Measurements from ENCODE around the gene HPCA.

HPCA gene

GRCh38 chr1:32858136-32858535, 28.2 kb upstream of the HPCA start:
- H3K4me2 ChIP-seq = no peak overlapping the region
- H3K27me3 ChIP-seq (ENCODE audit: insufficient read depth, low read depth) = no peaks in the 10 kb centered on the region
- no peaks in the 10 kb centered on the region for H3K36me3 ChIP-seq (ENCODE audit: insufficient read depth)
- no peak overlapping the region for H3K9ac ChIP-seq
- no peaks in the 10 kb centered on the region for H4K20me1 ChIP-seq (ENCODE audit: insufficient read depth)
- H3K4me3 ChIP-seq (IDR thresholded peaks at IDR 0.05; ENCODE audit: insufficient read depth, low read depth, low read length) = no peak overlapping the region
- H2AFZ ChIP-seq (ENCODE audit: low read depth) = no peak overlapping the region
- no peaks in the 10 kb centered on the region for H3K79me2 ChIP-seq (ENCODE audit: insufficient read depth, low read depth)
- H3K27ac ChIP-seq = no peak overlapping the region
- H3K4me1 ChIP-seq (ENCODE audit: low read depth, poor library complexity, severe bottlenecking) = no peaks in the 10 kb centered on the region
- TF ChIP-seq CTCF (conservative IDR thresholded peaks at IDR 0.05; ENCODE audit: low read depth, low read length) = no peak

DNA sequence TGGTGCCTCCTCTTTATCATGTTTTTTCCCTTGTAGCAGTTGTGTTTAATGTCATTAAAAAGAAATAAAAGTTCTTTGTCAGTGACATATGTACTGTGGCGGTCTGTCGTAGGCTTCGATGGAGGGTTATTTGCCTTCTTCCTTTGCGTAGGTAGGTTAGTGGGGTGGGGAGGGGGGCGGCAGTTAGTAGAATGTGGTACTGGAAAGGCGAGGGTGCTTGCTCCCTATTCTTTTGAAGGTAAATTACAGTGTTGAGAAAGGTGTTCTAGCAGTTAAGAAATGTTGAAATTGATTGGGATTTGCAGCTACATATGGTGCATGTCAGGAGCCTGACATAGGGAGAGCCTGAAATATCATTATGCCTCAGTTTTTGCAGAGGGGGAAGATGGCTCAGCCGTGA, 27.5 kb upstream of the HPCA start:
- TF ChIP-seq CTCF (conservative IDR thresholded peaks at IDR 0.05; ENCODE audit: low read depth, low read length) = no peak
- H2AFZ ChIP-seq (ENCODE audit: low read depth) = no peak overlapping the region
- no peak overlapping the region for H3K4me2 ChIP-seq
- H3K4me1 ChIP-seq (ENCODE audit: low read depth, poor library complexity, severe bottlenecking) = no peaks in the 10 kb centered on the region
- no peak overlapping the region for H3K9ac ChIP-seq
- no peaks in the 10 kb centered on the region for H3K27me3 ChIP-seq (ENCODE audit: insufficient read depth, low read depth)
- no peak overlapping the region for H3K4me3 ChIP-seq (IDR thresholded peaks at IDR 0.05; ENCODE audit: insufficient read depth, low read depth, low read length)
- no peaks in the 10 kb centered on the region for H3K36me3 ChIP-seq (ENCODE audit: insufficient read depth)
- H3K27ac ChIP-seq = no peak overlapping the region
- no peaks in the 10 kb centered on the region for H4K20me1 ChIP-seq (ENCODE audit: insufficient read depth)
- H3K79me2 ChIP-seq (ENCODE audit: insufficient read depth, low read depth) = no peaks in the 10 kb centered on the region

- no peak for TF ChIP-seq CTCF (conservative IDR thresholded peaks at IDR 0.05; ENCODE audit: low read depth, low read length)
- Histone ChIP-seq H3K4me3 (IDR thresholded peaks at IDR 0.05; ENCODE audit: insufficient read depth, low read depth, low read length) (no peak overlapping the region), H3K9ac (no peak overlapping the region), H3K27me3 (ENCODE audit: insufficient read depth, low read depth) (no peaks in the 10 kb centered on the region), H3K4me1 (ENCODE audit: low read depth, poor library complexity, severe bottlenecking) (no peaks in the 10 kb centered on the region), H4K20me1 (ENCODE audit: insufficient read depth) (no peaks in the 10 kb centered on the region), H3K27ac (no peak overlapping the region), H2AFZ (ENCODE audit: low read depth) (no peak overlapping the region), H3K4me2 (no peak overlapping the region), H3K79me2 (ENCODE audit: insufficient read depth, low read depth) (no peaks in the 10 kb centered on the region), H3K36me3 (ENCODE audit: insufficient read depth) (no peaks in the 10 kb centered on the region)
Measured at GRCh38 chr1:32859915-32860314, 26.4 kb upstream of the HPCA start.

DNA sequence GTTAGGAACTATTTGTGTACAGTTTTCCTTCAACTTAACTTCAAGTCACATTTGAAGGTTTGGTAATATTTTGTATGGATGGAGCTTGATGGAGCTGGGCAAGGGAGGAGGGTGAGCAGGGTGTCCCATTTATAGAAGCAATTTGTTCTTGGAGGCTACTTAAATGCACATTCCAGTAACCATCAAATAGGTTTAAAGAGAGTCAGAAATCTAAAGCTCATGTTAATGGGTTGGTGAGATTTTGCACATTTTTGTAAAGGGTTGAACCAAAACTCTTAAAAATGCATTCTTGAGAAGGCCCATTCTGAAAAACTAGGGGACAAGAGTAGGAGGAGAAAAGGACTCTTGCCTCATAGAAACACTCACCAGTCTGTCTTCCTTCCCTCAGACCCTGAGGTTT, 25.7 kb upstream of the HPCA start:
- TF ChIP-seq CTCF (conservative IDR thresholded peaks at IDR 0.05; ENCODE audit: low read depth, low read length) = no peak

More for the DNA sequence above, 25.7 kb upstream of the HPCA start:
- H3K4me3 ChIP-seq (IDR thresholded peaks at IDR 0.05; ENCODE audit: insufficient read depth, low read depth, low read length) = no peak overlapping the region
- no peak overlapping the region for H2AFZ ChIP-seq (ENCODE audit: low read depth)
- no peaks in the 10 kb centered on the region for H3K27me3 ChIP-seq (ENCODE audit: insufficient read depth, low read depth)
- no peaks in the 10 kb centered on the region for H4K20me1 ChIP-seq (ENCODE audit: insufficient read depth)
- no peaks in the 10 kb centered on the region for H3K79me2 ChIP-seq (ENCODE audit: insufficient read depth, low read depth)
- H3K9ac ChIP-seq = no peak overlapping the region
- no peaks in the 10 kb centered on the region for H3K36me3 ChIP-seq (ENCODE audit: insufficient read depth)
- H3K27ac ChIP-seq = no peak overlapping the region
- no peaks in the 10 kb centered on the region for H3K4me1 ChIP-seq (ENCODE audit: low read depth, poor library complexity, severe bottlenecking)
- no peak overlapping the region for H3K4me2 ChIP-seq
